Measurements from ENCODE around the gene PLAU.

PLAU gene

DNA sequence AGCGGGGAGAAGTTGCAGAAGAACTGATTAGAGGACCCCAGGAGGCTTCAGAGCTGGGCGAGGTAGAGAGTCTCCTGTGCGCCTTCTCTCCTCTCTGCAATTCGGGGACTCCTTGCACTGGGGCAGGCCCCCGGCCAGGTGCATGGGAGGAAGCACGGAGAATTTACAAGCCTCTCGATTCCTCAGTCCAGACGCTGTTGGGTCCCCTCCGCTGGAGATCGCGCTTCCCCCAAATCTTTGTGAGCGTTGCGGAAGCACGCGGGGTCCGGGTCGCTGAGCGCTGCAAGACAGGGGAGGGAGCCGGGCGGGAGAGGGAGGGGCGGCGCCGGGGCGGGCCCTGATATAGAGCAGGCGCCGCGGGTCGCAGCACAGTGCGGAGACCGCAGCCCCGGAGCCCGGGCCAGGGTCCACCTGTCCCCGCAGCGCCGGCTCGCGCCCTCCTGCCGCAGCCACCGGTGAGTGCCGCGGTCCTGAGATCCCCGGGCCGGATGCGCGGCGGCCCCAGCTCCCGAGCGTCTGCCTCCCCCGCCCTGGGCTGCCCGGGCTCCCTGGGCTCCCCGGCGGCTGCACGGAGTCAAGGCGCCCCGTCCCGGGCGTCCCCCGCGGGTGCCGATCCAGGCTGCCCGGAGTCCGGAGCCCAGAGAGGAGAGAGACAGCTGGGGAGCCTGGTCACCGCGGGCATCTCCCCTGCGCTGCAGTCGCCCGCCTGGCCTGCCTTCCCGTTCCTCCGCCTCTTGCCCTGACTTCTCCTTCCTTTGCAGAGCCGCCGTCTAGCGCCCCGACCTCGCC is at the start of gene PLAU:
TSS of gene PLAU (plus strand) at position 369 of the 789 bp plus-strand sequence. CDS start 424 bp downstream, outside the sequence.
- DNase-seq (ENCODE audit: low read depth in 2 of 2): peak in 1 of 2 donors; percentile 43

- DNase-seq (ENCODE audit: low read depth in 2 of 2): no peak
Observed at GRCh38 chr10:73862011-73862410, 48.9 kb upstream of the PLAU start.

- DNase-seq (ENCODE audit: low read depth in 2 of 2): no peak
Observed at GRCh38 chr10:73863039-73863817, 47.7 kb upstream of the PLAU start.

DNA sequence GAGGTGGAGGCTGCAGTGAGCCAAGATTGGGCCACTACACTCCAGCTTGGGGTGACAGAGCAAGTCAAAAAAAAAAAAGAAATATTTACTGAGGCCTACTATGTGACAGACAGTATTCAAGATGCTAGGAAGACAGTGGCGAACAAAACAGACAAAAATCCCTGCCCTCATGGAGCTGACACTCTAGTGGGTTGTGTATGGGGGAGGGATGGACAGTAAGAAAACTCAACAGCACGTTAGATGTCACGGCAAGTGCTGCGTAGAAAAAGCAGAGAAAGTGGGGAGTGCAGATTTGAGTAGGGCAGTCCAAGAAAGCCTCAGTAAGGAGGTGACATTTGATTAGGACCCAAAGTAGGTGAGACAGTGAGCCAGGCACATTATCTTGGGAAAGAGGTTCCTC is 46.7 kb upstream of the PLAU start:
- DNase-seq (ENCODE audit: low read depth in 2 of 2): no peak

GRCh38 chr10:73865107-73865458 is 45.8 kb upstream of the PLAU start:
- no peak for DNase-seq (ENCODE audit: low read depth in 2 of 2)

GRCh38 chr10:73865459-73866442 is 45.2 kb upstream of the PLAU start:
- DNase-seq (ENCODE audit: low read depth in 2 of 2): peak; percentile 22 to 43

- DNase-seq (ENCODE audit: low read depth in 2 of 2): no peak
Observed at GRCh38 chr10:73866621-73867020, 44.3 kb upstream of the PLAU start.

GRCh38 chr10:73867126-73867807 is 43.7 kb upstream of the PLAU start:
- no peak for DNase-seq (ENCODE audit: low read depth in 2 of 2)

GRCh38 chr10:73867871-73868631 is 42.9 kb upstream of the PLAU start:
- DNase-seq (ENCODE audit: low read depth in 2 of 2): no peak

DNA sequence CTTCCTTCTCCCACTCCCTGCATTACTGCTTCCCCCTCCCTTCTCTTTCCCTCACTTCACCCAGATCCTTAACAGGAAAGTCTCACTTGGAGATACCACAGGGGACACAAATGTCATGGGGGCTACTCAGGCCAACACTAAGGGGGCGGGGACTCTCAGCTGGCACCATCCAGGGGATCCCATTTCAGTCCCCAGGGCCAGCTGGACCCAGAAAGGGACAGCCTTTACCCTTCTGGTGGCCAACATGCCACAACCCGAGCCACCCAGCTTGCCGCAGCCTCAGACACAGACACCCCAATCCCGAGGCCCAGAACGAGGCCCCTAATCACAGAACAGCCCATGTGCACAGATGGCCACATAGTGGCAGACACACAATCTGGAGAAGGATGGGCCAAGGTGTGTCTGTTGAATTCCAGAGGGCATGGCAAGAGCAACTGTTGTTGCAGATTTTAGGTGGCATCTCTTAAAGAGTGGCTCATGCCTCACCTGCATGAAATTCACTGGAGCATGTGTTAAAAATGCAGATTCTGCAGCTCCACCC is 42.2 kb upstream of the PLAU start:
- DNase-seq (ENCODE audit: low read depth in 2 of 2): no peak

GRCh38 chr10:73871295-73872189 is 39.4 kb upstream of the PLAU start:
- DNase-seq (ENCODE audit: low read depth in 2 of 2): no peak

- no peak for DNase-seq (ENCODE audit: low read depth in 2 of 2)
Observed at GRCh38 chr10:73872190-73872710, 38.7 kb upstream of the PLAU start.

GRCh38 chr10:73873142-73873837 is 37.6 kb upstream of the PLAU start:
- no peak for DNase-seq (ENCODE audit: low read depth in 2 of 2)

- no peak for DNase-seq (ENCODE audit: low read depth in 2 of 2)
Observed at GRCh38 chr10:73873838-73874215, 37.1 kb upstream of the PLAU start.

DNA sequence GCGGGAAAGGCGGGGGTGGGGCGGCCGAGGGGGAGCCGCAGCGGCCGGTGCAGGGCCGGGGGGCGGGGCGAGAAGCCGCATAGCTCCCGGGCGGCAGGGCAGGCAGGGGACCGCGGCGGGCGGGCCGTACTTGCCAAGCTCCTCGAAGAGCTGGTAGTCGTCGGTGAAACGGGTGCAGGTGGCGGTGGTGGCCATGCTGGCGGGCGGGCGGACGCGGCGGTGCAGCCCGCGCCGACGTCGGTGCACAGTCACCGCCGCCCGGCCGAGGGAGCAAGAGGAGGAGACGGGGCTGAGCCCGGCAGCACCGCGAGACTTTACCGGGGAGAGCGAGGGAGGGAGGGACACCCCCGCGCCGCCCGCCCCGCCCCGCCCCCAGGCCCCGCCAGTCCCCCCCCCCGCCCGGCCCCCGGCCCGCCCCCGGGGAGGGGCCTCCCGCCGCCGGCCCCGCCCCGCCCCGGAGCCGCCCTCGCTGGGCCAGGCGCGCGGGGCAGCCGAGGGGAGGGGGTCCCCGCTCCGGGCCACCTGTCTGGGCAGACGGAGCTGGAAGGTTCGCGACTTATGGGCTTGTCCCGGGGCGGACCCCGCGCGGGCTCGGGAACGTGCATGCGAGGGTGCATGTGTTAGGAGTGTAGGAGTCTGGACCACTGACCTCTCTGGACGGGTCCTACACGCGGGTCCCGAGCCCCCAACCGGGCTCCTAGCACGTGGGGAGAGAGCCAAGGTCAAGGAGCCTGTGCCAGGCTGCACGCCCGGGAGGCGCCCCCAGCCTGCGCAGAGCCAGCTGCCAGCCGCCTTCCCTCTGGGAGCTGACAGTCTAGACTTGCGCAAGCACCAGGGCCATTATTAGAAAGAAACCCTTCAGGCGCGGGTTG is 36.4 kb upstream of the PLAU start, which contains the start of gene CAMK2G:
TSS of gene CAMK2G (minus strand) at position 289 of the 872 bp plus-strand sequence. CDS start at position 195, 94 bp downstream.
- peak; percentile 69 to 79 for DNase-seq (ENCODE audit: low read depth in 2 of 2)

- DNase-seq (ENCODE audit: low read depth in 2 of 2): peak in 1 of 2 donors; percentile 29
Observed at GRCh38 chr10:73875139-73875475, 35.8 kb upstream of the PLAU start.

GRCh38 chr10:73876157-73876556 is 34.8 kb upstream of the PLAU start:
- DNase-seq (ENCODE audit: low read depth in 2 of 2): no peak

All from stimulated activated CD8-positive, alpha-beta memory T cell treated with anti-CD3 and anti-CD28 coated beads, Interleukin-7, amount 100 ng/mL, for 4 hours (primary cell).